ENCODE results near the gene DGAT2.
A peak's percentile ranks its signal among the peaks of the same experiment; 100 is the strongest.
"Not testable (repeated sequence)": the region's sequence is repeated elsewhere in the genome, so short reads cannot be mapped to it uniquely, and the experiment has no call there.

The DGAT2 gene, protein sequence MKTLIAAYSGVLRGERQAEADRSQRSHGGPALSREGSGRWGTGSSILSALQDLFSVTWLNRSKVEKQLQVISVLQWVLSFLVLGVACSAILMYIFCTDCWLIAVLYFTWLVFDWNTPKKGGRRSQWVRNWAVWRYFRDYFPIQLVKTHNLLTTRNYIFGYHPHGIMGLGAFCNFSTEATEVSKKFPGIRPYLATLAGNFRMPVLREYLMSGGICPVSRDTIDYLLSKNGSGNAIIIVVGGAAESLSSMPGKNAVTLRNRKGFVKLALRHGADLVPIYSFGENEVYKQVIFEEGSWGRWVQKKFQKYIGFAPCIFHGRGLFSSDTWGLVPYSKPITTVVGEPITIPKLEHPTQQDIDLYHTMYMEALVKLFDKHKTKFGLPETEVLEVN

DNA sequence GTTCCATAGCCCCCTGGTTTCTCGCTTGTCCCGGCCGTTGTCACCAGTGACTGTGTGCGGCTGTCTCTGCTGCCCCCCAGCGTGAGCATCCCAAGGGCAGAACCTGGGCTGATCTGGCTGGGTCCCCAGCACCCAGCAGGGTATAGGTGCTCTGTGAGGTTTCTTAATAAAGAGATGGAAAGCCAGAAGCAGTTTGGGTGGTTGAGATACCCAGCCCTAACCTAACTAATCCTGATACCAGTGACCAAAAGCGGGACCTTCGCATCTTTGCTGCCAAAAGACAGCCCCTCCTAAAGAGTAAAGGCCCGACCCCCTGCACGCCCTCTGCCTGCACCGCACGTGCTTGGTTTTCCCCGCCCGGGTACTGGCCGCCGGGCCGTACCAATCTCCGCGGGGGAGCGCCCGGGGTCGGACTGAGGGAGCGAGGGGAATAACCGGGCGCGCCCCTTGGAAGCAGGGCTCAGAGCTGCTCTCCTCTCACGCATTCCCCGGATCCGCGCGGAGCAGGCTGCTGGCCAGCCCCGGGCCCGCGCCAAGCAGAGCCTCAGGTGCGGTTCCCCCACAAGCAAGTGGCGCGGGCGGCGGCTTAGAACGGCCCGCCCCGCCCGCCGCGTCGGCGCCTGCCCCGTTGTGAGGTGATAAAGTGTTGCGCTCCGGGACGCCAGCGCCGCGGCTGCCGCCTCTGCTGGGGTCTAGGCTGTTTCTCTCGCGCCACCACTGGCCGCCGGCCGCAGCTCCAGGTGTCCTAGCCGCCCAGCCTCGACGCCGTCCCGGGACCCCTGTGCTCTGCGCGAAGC is at the start of gene DGAT2:
Gene DGAT2, plus strand, starts transcription at position 667 of the 797 bp plus-strand sequence. CDS start 214 bp downstream, outside the sequence.
- peak; percentile 83 for DNase-seq

GRCh38 chr11:75719340-75720239 is 49.0 kb upstream of the DGAT2 start:
- no peak for DNase-seq

GRCh38 chr11:75720639-75721038 is 47.9 kb upstream of the DGAT2 start:
- no peak for DNase-seq

GRCh38 chr11:75721852-75722668 is 46.5 kb upstream of the DGAT2 start:
- DNase-seq = no peak

GRCh38 chr11:75722669-75723042 is 45.9 kb upstream of the DGAT2 start:
- no peak for DNase-seq

- DNase-seq = no peak
These were observed 42.8 kb upstream of the DGAT2 start for GRCh38 chr11:75725547-75726320.

- no peak for DNase-seq
These were observed 39.6 kb upstream of the DGAT2 start for GRCh38 chr11:75728992-75729391.

- no peak for DNase-seq
These were observed 37.5 kb upstream of the DGAT2 start for GRCh38 chr11:75731095-75731494.

GRCh38 chr11:75733071-75733430 is 35.5 kb upstream of the DGAT2 start:
- DNase-seq = no peak

GRCh38 chr11:75733431-75734107 is 35.0 kb upstream of the DGAT2 start:
- DNase-seq = no peak

DNA sequence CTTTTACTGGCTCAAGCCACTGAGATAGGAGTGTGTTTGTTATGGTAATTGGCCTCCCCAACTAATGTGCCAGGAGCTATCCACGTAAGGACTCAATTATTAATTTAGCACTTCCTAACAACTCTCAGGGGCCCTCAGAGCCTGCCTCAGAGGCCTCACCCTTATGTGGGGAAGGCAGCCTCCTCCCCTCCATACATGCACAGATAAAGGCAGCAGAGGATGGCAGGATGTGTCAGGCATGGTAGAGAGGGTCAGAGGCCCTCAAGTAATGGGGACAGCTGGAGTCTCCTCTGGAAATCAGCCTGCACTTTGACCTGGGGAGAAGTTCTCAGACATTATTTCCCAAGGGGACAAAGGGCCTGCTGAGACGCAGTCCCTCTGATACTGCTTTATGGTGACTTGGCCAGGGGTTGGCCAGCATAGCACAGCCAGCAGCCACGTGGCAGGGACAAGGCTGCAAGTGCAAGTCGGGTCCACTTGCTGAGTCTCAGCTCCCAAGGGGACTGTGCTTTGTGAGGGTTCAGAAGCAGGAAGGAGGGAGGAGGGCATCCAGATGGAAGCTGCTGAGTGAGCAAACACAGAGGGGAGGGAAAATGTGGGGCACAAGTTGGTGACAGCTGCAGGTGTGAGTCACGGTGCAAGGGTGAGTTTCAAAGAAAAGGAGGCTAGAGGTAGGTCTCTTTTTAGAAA is 33.9 kb upstream of the DGAT2 start:
- DNase-seq = no peak

- no peak for DNase-seq
These were observed 33.3 kb upstream of the DGAT2 start for GRCh38 chr11:75735181-75735845.

GRCh38 chr11:75737314-75737713 is 31.3 kb upstream of the DGAT2 start:
- no peak for DNase-seq

DNA sequence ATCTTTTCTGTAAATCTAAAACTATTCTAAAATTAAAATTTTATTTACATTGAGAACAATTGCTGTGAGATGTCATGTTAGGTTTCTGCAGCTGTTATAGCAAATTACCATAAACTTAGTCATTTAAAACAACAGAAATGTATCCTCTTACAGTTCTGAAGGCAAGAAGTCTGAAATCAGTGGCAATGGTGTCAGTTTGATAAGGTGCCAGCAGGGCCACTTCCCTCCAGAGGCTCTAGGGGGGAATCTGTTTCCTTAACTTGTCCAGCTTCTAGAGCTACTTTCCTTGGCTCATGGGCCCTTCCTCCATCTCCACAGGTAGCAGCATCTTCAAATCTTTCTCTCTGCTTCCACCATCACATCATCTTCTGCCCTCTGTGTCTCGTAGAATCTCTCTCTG is 27.9 kb upstream of the DGAT2 start:
- no peak for DNase-seq

DNA sequence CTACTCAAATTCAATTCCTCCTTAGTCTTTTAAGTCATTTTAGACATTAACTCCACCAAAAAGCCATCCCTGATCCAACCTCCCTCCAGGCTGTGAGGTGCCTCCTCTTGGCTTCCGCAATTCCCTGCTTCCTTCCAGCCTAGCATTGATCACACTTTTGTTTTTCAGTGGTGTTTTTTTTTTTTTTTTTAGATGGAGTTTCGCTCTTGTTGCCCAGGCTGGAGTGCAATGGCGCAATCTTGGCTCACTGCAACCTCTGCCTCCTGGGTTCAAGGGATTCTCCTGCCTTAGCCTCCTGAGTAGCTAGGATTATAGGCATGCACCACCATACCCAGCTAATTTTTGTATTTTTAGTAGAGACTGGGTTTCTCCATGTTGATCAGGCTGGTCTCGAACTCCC is 25.4 kb upstream of the DGAT2 start:
- not testable (repeated sequence) for DNase-seq

DNA sequence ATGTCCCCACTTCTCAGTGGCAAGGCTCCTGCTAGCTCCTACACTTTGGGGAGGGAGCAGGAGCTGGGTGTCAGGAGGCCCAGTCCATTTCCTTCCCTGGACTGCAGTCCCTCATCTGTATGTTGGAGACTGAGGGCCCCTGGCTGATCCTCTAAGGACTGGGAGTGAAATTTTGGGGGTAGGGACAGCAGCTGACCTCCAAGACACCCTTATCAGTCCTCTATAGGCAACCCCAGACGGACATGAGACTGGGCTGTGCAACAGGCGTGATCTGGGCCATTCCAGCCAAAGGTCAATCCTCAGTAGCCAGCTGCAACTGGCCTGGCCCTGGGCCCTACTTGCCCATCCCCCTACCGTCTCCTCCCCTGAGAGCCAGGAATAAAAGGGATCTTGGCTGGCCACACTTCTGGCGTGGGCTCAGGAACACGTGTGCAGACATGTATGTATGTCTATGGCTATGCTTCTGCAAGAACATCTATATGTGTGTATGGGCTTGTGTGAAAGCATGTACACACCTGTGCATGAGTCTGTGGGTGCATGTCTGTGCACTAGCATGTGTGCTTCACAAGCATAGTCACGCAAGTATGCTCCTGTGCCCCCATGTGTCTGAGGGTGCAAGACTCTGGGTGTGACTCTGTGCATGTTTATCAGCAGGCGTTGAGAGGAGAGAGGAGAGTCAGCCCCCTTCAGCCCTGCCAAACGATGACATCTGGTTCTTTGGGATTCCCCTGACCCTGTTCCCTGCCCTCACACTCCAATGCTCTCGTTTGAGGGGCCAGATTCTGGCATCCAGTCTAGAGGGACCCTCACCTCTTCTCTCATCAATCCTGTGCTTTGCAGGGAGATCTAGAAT is 24.6 kb upstream of the DGAT2 start:
- DNase-seq = no peak

DNA sequence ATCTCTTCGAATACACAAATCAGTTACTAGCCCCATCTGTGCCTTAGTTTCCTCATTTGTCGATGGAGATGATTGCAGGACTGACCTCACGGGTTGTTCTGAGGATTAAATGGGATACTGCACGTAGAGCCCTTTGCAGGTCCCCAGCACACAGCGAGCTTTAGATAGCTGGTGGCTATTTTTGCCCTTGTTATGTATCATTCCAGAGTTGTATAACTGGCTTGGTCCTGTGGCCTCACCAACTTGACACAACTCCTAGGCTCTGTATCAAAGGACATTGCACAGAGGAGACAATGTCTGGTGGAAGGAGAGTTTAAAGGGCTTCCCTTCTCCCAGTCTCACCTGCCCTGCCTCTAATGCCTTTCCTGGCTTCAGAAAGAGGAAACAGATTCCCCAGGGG is 22.8 kb upstream of the DGAT2 start:
- DNase-seq = no peak

DNA sequence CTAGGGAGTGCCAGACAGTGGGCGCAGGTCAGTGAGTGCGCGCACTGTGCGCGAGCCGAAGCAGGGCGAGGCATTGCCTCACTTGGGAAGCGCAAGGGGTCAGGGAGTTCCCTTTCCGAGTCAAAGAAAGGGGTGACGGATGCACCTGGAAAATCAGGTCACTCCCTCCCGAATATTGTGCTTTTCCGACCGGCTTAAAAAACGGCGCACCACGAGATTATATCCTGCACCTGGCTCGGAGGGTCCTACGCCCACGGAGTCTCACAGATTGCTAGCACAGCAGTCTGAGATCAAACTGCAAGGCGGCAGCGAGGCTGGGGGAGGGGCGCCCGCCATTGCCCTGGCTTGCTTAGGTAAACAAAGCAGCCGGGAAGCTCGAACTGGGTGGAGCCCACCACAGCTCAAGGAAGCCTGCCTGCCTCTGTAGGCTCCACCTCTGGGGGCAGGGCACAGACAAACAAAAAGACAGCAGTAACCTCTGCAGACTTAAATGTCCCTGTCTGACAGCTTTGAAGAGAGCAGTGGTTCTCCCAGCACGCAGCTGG is 19.8 kb upstream of the DGAT2 start:
- DNase-seq = not testable (repeated sequence)

Measured in hematopoietic multipotent progenitor cell treated with erythropoietin and hydrocortisone succinate and interleukin-3 and kit ligand, for 8 days (in vitro differentiated cells).